Measurements from ENCODE around the gene YWHAG.
"Not testable (repeated sequence)": the region's sequence is repeated elsewhere in the genome, so short reads cannot be mapped to it uniquely, and the experiment has no call there.

The YWHAG gene

GRCh38 chr7:76318488-76319353 lies 40.1 kb downstream of the YWHAG start:
- peak; percentile 63 for DNase-seq (ENCODE audit: low read depth)

GRCh38 chr7:76317782-76318487 lies 40.9 kb downstream of the YWHAG start:
- DNase-seq (ENCODE audit: low read depth): peak; percentile 82

GRCh38 chr7:76316984-76317781 lies 41.6 kb downstream of the YWHAG start:
- DNase-seq (ENCODE audit: low read depth): no peak

GRCh38 chr7:76315364-76315763 lies 43.4 kb downstream of the YWHAG start:
- no peak for DNase-seq (ENCODE audit: low read depth)

- DNase-seq (ENCODE audit: low read depth): not testable (repeated sequence)
These were observed 44.1 kb downstream of the YWHAG start for GRCh38 chr7:76314740-76315139.

- DNase-seq (ENCODE audit: low read depth): peak; percentile 72
These were observed 44.6 kb downstream of the YWHAG start for GRCh38 chr7:76314042-76314721.

- not testable (repeated sequence) for DNase-seq (ENCODE audit: low read depth)
These were observed 47.0 kb downstream of the YWHAG start for GRCh38 chr7:76311838-76312237.

GRCh38 chr7:76310102-76310957 lies 48.5 kb downstream of the YWHAG start:
- DNase-seq (ENCODE audit: low read depth): no peak

- DNase-seq (ENCODE audit: low read depth): not testable (repeated sequence)
These were observed 49.3 kb downstream of the YWHAG start for GRCh38 chr7:76309341-76310101.

- DNase-seq (ENCODE audit: low read depth): not testable (repeated sequence)
These were observed 49.9 kb downstream of the YWHAG start for GRCh38 chr7:76308874-76309273.

GRCh38 chr7:76304888-76305375 lies 53.9 kb downstream of the YWHAG start:
- DNase-seq (ENCODE audit: low read depth): no peak

GRCh38 chr7:76303202-76304147 lies 55.3 kb downstream of the YWHAG start:
- peak; percentile 80 for DNase-seq (ENCODE audit: low read depth)

GRCh38 chr7:76302347-76303201 lies 56.2 kb downstream of the YWHAG start, which contains the start of gene HSPB1:
HSPB1 (plus strand) TSS chr7:76302673; CDS start chr7:76302713, 40 bp downstream.
- DNase-seq (ENCODE audit: low read depth): peak; percentile 66

- DNase-seq (ENCODE audit: low read depth): no peak
These were observed 57.8 kb downstream of the YWHAG start for GRCh38 chr7:76301000-76301399.

GRCh38 chr7:76300166-76300731 lies 58.5 kb downstream of the YWHAG start:
- no peak for DNase-seq (ENCODE audit: low read depth)

- no peak for DNase-seq (ENCODE audit: low read depth)
These were observed 61.7 kb downstream of the YWHAG start for GRCh38 chr7:76296743-76297740.

All from HS-27A (cell line).